Activated CD8-positive, alpha-beta memory T cell treated with anti-CD3 and anti-CD28 coated beads for 4 hours (primary cell): Measurements from ENCODE around the gene MTARC2.

ENCODE experiments used
- DNase-seq, 2 donors: peaks; one replicate each; pipeline ENCODE4 v3.0.0-alpha.2; 2020; ENCODE audit warnings: low read depth in 2 of 2

Gene MTARC2

DNA sequence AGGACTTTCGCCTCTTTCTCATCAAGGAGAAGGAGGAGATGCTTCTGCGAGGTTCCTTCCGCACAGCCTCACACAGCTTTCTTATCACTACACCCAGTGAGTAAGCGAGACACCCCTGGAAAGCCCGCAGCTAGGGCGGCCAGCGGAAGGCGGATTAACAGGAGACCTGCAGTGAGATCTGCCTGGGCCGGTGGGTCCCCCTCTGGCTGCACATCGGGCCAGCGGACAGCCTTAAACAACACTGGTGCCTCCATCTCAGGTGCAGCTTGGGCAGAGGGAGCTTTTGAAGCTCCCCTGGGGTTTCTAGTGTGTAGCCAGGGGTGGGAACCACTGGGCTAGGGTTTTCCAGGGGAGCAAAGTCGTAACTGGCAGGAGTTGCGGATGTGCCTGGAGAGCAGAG is 21.1 kb downstream of the MTARC2 start:
- DNase-seq: no peak

DNA sequence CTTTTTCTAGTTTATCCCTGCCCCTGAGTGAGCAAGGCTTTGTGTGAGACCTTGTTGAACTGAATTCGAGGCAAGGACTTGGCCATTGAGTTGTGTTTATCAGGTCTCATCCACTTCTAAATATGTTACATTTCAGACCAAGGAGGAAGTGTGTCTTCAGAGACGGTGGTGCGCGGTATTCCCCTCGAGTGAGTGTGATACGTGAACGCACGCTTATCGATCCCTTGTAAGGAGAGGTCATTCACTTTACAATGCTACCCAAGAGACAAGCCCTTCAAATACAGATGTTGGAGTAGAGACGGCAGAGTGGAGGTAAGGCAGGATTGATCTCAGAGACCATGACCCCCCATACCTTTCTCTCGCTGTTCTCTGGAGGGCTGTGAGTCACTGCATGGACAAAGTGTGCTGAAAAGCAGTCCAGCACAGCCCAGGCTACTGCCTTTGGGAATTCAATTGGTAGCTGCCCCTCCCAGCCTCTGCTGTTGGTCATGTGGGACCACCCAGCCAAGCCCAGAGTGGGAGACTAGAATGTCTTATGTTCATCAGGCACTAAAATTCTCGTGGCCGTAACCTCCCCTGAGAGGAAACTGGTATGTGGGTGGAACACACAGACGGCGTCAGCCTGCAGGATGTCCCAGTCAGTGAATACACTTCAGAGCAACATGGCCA is 22.3 kb downstream of the MTARC2 start:
- DNase-seq: no peak

DNA sequence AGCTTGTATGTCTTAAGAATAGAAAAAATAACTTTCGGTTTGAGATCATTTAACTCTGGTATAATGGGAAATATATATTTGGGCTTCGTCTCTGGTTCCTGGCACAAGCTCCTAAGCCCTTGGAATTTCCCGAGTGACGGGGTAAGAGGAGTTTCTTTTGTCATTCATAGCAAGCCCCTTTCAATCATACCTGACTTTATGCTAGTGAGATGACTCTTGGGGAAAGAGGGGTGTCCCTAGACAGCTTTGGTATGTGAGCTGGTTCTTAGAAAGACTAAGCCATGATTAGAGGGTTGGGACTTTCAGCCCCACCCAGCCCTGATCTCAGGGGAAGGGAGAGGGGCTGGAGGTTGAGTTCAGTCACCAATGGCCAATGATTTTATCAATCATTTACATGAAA is 24.7 kb downstream of the MTARC2 start:
- no peak for DNase-seq

- DNase-seq: no peak
Measured at GRCh38 chr1:220775240-220775853, 27.2 kb downstream of the MTARC2 start.

GRCh38 chr1:220776254-220776653 is 28.1 kb downstream of the MTARC2 start:
- no peak for DNase-seq

DNA sequence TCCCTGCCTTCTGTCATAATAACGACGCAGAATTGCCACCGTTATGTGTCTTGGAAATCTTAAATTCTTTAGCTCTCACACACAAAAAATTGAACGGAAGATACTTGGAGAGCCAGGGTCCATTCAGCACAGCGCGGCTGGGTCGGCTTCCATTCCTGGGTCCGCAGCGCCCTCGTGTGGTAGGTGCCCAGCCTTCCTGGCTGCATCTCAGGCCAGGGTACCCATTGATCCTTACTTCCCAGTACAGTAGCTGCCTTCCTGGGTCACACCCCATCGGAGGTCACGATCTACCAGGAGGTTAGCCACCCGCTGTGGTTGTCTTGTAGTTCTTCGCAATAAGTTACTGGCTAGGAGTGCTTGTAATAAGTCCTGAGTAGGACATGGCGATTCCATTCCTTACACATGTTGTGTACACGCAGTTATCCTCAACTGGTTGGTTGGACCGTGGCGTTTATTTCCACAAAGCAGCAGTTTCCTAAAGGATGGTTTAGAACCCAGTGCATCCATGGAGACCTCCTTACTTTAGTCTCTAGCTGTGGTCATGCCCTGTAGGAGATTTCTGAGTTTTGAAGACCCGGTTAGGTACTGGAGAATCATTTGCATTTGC is 28.7 kb downstream of the MTARC2 start:
- peak; percentile 6 to 22 for DNase-seq

GRCh38 chr1:220783453-220783852 is 35.3 kb downstream of the MTARC2 start:
- no peak for DNase-seq

DNA sequence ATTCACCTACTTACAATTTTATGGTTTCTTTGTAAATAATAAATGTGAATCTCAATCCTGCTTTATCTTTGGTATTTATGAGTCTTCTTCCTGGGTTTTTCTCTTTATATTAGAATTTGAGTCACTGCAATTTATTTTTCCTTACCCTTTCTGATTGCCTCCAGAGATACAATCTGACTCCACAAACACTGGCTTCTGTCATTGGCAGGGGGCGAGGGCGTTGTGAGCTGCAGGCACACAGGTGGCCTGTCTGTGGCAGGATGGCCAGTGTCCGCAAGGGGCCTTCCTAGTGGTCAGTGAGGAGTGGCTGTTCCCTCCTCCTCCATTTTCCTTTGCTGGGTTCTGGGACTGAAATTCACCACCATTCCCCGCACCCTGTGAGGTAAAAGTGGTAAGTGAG is 36.6 kb downstream of the MTARC2 start:
- DNase-seq: no peak

DNA sequence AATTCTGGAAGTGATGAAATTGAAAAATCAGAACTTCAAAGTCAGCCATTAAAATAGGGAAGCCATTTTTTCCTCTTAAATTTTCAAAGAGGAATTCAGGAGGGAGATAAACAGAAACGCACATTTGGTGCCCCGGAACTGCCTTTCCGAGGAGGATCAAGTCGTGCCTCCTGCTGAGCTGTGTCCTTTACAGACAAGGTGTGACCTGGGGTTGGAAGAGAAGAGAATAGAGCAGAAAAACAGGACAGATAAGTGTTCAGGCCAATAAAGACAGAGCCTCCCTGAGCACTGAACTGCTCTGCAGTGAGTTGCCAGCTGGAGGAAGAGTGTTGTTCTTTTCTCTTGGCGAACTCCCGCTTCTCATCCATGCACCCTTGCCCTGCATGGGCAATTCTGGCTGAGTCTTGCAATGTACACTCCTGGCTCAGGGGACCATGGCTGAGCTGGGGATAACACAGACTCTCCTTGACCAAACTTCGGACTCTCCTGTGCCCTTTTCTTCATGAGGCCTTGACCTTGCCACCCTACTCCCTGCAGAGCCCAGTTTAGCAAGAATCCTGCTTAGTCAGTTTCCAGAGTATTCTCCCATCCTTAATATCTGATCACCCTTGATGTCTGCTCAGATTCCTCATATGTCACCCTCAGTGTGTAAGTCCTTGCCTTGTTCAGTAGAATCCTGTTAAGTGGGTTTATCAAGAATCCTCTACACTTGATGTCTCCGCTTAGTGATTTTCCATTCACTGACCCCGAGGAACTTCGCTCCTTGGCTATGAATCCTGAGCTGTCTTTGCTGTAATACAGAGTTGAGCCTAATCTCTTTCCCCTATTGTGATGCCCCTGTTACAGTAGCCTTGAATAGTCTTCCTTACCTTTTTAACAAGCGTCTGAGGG is 37.3 kb downstream of the MTARC2 start:
- DNase-seq: no peak

GRCh38 chr1:220786057-220786336 is 37.9 kb downstream of the MTARC2 start:
- DNase-seq: no peak

GRCh38 chr1:220786337-220787068 is 38.4 kb downstream of the MTARC2 start, which contains the start of gene MTARC1:
Gene MTARC1 (plus strand): TSS chr1:220786913. CDS start chr1:220786945, 32 bp downstream.
- no peak for DNase-seq

DNA sequence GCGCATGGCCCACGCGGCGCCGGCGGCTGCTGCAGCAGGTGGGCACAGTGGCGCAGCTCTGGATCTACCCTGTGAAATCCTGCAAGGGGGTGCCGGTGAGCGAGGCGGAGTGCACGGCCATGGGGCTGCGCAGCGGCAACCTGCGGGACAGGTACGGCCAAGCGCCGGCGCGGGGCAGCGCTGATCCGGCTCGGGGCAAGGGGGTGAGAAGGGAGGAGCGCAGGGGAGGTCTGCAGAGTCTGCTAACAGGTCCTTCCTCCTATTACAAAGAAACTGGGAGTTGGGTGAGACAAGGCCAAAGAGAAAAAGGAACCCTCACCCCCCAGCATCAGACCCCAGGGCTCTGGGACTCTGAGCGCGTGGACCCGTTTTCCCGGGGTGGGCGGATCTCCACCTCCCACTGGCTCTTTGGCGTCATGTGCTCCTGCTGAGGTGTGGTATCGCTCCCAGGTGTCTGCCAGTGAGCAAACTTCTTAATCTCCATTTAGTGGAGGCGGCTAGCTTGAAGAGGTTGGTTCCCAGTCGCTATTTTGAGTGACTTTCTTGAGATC is 39.0 kb downstream of the MTARC2 start:
- no peak for DNase-seq

DNA sequence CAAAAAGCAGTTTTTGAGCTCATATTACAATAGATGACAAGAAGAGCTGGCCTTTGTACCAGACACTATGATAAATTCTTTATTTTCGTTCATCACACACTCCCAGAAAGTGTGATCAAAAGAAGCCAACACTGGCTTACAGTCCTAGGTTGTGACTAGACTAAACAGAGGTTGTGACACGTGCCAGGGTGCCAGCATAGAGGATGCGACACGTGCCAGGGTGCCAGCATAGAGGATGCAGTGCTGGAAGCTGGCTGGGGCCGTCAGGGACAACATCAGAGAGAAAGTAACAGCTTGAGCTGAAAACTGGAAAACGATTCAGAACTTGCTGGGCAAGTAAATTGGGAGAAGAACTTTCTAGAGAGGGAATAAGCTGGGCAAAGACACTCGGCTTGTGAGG is 40.8 kb downstream of the MTARC2 start:
- DNase-seq: no peak

- no peak for DNase-seq
Measured at GRCh38 chr1:220789532-220790147, 41.5 kb downstream of the MTARC2 start.

DNA sequence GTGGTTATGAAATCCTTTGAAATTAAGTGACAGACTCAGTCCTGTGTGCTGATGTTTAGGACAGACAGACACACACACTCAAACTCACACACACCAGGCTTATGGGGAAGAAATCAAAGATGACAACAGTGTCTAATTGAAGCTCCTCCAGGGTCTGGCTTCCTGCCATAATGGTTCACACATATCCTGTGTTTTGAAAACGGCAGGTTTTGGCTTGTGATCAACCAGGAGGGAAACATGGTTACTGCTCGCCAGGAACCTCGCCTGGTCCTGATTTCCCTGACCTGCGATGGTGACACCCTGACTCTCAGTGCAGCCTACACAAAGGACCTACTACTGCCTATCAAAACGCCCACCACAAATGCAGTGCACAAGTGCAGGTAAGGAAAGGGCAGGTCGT is 43.2 kb downstream of the MTARC2 start:
- DNase-seq: no peak

- DNase-seq: no peak
Measured at GRCh38 chr1:220791956-220792355, 43.8 kb downstream of the MTARC2 start.

GRCh38 chr1:220796530-220796929 is 48.4 kb downstream of the MTARC2 start:
- no peak for DNase-seq

DNA sequence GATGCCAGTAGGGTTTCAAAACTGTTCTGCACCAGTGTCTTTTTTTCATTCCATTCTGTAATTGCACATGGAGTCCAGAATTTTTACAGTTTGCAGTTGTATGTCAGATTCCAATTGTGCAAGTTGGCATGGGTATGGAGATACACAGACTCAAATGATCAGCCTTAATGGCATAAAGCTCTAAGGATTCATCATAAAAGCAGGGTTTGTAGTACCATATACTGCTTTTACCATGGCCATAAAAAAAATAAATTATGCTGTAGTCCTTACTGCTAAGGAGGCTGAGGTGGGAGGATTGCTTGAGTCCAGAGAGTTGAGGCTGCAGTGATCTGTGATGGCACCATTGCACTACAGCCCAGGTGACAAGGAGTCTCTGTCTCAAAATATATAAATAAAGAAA is 48.9 kb downstream of the MTARC2 start:
- no peak for DNase-seq

GRCh38 chr1:220797553-220797952 is 49.4 kb downstream of the MTARC2 start:
- no peak for DNase-seq

GRCh38 chr1:220798338-220798737 is 50.2 kb downstream of the MTARC2 start:
- no peak for DNase-seq

GRCh38 chr1:220800262-220800661 is 52.1 kb downstream of the MTARC2 start:
- DNase-seq: no peak
